Uterus (tissue), 2 donors: ENCODE measurements around the gene SAMD8.

Source experiments
- CTCF ChIP-seq, 4 experiments: fragments of 200-600 bp in 2 of 4; fragments of 450-650 bp in 2 of 4; sonication (generic) in 2 of 4; IDR thresholded peaks; one replicate each; pipeline ENCODE4 v1.5.1; 2016 to 2019; ENCODE audit warnings: antibody characterized with exemption in 4 of 4, mild to moderate bottlenecking in 2 of 4, moderate library complexity in 1 of 4
- POLR2A ChIP-seq, 2 donors: fragments of 450-650 bp; IDR thresholded peaks; one replicate each; pipeline ENCODE4 v1.6.1; 2016; ENCODE audit warnings: antibody characterized with exemption in 2 of 2, mild to moderate bottlenecking in 1 of 2, moderate library complexity in 1 of 2

- TF ChIP-seq CTCF (IDR thresholded peaks at IDR 0.05) (no peak), POLR2A (IDR thresholded peaks at IDR 0.05) (no peak)
Observed at GRCh38 chr10:75166623-75166972, 55.1 kb downstream of the SAMD8 start.
